Left colon (tissue), 2 donors: ENCODE measurements around the gene DCXR. TPM values are rescaled to one million over a fixed set of nuclear protein-coding genes. Genes with fewer than 3 reads are reported as not detected.

Experiments
- ATAC-seq: fragments of 200-7000 bp; cut with Tn5 transposase; one replicate; pipeline ENCODE4 v1.9.1; 2020; ENCODE audit warnings: mild to moderate bottlenecking, moderate library complexity
- DNase-seq, 2 donors: peaks; one replicate each; pipeline ENCODE4 v3.0.0-alpha.2; 2020
- intact Hi-C, 2 donors: fragments of 100-400 bp; cut with DNase I in 1 of 2; cut with micrococcal nuclease in 1 of 2; formaldehyde crosslinking; loops; one replicate each; pipeline versions ENCODE4 v1.11.2 to v1.14.0; 2022; cut with DNase I, micrococcal nuclease
- total RNA-seq, 2 donors: library from RNA; stranded (reverse); fragmentation: NEBNext Ultra II Directional; extraction: Animal tissue kit (Norgen Biotek cat#: 25700); gene quantifications; one replicate each; pipeline ENCODE4 v1.2.1, GENCODE V29; 2021
- donor health status: DM: no; HTN: no; CAD: no.
- donor health status: DM: yes; HTN: yes; CAD: no.

The DCXR gene
- total RNA-seq, 2 donors from 2014 or later: 111 to 137 TPM

GRCh38 chr17:82007228-82007494 lies 30.3 kb downstream of the DCXR start:
- DNase-seq (no peak), ATAC-seq (no peak)
- intact Hi-C loops: no loop called here

DNA sequence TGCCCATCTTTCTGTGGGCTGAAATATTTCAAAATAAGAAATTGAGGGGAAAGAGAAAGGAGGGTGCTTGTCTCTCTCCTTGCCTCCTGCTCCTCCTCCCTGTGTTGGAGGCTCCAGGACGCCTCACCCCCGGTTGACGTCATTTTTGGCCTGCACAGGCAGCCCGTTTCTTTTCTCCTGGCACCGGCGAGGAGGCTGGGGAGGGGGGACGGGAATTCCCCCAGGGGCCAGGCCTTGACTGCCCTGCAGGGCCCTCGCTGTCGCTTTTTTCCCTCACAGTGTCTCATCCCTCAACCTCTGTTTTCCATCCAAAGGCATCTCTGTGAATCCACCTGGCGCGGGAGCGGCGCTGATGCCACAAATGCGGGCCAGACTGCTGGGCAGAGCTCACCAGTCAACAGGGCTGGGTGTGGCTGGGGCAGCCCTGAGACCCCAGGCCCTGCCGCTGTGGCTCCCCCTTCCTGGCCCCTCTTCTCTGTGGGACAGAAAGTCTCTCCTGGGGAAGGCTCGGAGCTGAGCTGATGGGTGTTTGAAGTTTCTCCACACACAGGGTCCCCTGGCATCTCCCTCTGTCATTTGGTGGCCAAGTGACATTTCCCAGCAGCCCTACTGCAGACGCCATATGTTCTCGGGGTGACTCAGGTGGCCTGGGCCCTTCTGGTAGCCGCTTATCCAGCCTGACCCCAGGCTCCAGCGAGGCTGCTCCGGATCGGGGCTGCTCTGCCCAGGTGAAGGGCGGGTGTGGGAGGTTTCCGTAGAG lies 30.8 kb downstream of the DCXR start:
- no peak for ATAC-seq
- intact Hi-C loops: no loop called here
- DNase-seq: no peak

DNA sequence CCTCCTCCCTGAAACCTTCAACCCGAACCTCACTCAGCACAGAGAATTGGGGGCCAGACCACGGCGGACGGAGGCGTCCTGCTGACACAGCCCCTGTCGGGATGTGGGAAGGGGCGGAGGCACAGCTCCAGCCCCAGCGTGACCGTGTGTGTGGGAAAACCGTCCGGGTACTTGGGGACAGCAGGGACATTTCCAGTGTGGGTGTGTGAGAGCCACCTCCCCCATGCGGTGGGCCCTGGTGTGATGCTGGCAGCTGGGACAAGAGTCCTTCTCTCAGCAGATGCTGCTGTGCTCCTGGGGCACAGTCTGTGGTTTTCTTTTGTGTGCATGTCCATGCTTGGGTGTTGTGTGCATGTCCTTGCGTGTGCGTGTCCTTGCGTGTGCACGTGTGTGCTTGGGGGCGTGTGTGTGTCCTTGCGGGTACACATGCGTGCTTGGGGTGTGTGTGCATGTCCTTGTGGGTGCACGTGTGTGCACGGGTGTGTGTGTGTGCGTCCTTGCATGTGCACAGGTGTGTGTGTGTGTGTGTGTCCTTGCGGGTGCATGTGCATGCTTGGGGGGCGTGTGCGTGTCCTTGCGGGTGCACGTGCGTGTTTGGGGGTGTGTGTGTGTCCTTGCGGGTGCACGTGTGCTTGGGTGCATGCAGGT lies 31.7 kb downstream of the DCXR start:
- ATAC-seq: no peak

DNA sequence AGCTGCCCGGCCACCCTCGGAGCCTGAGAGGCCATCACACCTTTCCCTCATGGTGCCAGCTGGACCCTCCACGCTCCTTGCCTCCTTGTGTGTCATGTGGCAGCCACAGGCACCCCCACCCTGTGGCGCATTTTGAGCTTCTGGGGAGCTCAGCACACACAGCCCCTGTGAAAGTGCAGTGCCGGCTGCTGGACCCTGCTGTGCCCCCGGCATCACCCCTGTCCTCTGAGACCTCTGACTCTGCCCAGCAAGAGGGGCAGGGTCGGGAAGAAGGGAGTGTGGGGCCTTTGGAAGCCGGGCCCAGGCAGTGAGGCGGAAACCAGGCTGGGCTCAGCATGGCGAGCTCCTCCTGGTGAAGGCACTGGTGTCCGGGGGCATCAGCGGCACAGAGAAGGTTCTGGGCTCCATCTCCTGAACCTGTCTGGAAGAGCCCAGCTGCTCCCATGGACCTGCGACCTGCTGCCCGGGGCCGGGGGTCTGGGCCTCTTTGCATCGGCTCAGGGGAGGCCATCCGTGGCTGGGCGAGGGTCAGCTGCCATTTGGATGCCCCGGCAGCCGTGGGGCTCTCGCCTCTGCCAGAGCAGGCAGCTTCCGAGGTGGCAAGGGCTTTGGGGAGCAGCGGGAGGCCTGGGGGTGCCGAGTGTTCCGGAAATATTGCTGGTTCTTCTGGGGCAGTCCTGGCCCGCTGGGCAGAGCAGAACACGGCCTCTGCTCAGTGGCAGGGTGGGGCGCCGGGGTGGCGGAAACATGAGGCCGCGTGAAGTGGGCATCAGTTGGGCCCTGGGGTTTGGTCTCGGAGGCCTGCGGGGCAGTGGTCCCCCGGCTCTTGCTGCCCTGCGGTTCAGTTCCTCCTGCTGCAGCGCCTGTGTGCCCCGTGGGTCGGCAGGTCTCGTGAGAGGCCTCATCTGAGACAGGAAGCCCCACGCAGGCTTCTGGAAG lies 32.7 kb downstream of the DCXR start:
- intact Hi-C loops: no loop called here
- ATAC-seq: no peak
- no peak for DNase-seq

More for the DNA sequence above, 31.7 kb downstream of the DCXR start:
- no peak for DNase-seq
- intact Hi-C loops: no loop called here

DNA sequence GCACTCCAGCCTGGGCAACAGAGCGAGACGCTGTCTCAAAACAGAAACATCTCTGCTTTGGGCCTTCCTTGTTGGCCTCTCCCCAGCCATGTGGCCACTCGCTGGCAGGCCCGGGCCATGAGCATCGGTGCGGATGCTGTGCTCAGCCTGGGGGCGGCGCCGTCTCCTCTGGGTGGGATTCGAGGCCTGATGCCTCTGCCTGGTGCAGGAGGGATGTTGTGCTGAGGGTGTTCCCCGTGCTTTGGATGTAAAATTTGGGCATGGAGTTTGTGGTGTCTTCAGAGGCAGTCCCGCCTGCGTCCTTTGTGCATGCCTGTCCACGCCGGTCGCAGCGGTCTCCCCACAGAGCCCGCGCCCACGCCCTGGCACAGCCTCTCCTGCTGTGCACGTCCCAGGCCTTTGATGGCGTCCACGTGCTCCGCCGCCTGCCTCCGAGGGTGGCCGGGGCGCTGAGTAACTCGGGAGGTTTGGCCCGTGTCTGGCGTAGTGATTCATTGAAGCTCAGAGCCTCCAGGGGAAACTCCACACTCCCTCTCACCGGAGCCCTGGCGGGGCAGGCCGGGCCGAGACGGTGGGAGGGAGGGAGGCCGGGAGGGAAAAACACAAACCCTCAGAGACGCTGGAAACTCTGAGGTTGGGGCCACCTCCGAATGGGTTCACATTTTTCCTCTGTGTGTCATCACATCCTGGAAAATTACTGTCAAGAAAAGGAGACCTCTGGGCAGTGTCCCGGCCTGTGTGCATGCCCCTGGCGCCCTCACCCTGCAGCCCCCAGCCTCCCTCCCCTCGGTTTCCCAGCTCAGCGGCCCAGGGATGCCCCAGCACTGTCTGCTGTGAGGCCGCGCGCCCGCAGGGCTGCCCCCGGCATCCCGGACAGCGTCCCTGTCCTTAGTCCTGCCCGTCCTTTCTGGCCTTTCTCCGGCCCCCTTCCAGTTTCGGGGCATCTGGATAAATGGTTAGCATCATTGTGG lies 33.8 kb downstream of the DCXR start:
- intact Hi-C loops: no loop called here
- DNase-seq (peak in 1 of 2 donors; percentile 35), ATAC-seq (peak; percentile 11)

DNA sequence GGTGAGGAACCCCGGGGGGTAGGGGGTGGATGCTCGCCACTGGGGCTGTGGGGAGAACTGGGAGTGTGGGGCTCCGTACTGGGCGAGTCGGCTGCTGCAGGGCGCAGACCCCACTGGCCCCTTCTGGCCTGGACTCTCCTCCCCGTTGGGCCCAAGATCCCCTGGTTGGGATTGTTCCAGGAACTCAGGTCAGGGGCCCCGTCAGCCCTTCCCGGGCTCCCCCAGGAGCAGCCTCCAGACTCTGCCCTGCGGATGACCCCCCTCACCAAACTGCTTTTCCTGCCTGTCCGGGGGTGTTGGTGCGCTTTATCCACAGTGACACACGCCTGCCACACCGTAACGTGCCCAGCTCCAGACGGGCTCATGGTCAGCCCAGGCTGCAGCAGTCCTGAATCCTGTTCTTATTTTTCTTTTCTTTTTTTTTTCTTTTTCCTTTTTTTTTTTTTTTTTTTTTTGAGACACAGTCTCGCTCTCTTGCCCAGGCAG lies 35.9 kb downstream of the DCXR start:
- intact Hi-C loops: no loop called here
- no peak for DNase-seq

DNA sequence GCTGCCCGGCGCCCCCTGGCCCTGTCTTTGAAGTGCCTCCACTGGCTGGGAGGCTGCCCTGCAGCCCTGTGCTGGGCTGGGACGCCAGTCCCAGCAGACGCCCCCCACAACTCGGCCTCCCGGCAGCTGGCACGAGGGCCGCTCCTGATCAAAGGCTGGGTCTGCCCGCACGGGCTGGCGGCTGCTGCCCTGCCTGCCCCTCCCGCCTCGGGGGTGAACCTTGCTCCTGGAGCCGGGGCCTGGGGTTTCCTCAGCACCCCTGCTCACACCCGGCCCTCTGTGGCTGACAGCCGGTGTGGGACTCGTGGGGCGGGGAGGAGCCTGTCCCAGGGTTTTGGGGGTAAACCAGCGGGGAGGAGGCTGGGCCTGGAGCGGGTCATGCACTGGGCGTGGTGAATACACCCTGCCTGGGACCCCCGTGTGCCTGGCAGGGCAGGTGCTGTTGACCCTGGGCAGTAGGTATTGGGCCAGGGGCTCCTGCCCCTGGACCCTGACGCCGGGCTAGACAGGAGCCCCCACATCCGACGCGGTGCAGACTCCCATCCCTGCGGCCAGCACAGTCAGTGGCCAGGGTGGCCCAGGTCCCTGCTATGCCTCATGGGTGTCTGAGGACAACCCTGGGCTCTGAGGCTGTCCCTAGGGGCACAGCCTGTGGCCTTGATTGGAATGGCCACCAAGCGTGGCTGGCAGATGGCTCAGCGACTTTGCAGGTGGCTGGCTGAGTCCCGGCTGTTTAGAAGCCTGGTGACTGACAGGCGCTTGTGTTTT lies 36.5 kb downstream of the DCXR start:
- peak; percentile 71 for ATAC-seq
- no peak for DNase-seq
- intact Hi-C loops: no loop called here

More for the DNA sequence above, 35.9 kb downstream of the DCXR start:
- ATAC-seq: no peak

- ATAC-seq (peak; percentile 16), DNase-seq (no peak)
- intact Hi-C loops: no loop called here
Observed at GRCh38 chr17:81999976-82000802, 37.3 kb downstream of the DCXR start.

- intact Hi-C loops: no loop called here
- no peak for ATAC-seq
Observed at GRCh38 chr17:81999587-81999975, 37.9 kb downstream of the DCXR start.

GRCh38 chr17:81998691-81999438 lies 38.6 kb downstream of the DCXR start:
- DNase-seq: no peak
- no peak for ATAC-seq
- intact Hi-C loops: no loop called here

More at GRCh38 chr17:81999587-81999975, 37.9 kb downstream of the DCXR start:
- DNase-seq: no peak

- intact Hi-C loops: no loop called here
- DNase-seq (no peak), ATAC-seq (no peak)
Observed at GRCh38 chr17:81998212-81998611, 39.3 kb downstream of the DCXR start.

- ATAC-seq: no peak
- no peak for DNase-seq
- intact Hi-C loops: no loop called here
Observed at GRCh38 chr17:81996757-81997441, 40.6 kb downstream of the DCXR start.

DNA sequence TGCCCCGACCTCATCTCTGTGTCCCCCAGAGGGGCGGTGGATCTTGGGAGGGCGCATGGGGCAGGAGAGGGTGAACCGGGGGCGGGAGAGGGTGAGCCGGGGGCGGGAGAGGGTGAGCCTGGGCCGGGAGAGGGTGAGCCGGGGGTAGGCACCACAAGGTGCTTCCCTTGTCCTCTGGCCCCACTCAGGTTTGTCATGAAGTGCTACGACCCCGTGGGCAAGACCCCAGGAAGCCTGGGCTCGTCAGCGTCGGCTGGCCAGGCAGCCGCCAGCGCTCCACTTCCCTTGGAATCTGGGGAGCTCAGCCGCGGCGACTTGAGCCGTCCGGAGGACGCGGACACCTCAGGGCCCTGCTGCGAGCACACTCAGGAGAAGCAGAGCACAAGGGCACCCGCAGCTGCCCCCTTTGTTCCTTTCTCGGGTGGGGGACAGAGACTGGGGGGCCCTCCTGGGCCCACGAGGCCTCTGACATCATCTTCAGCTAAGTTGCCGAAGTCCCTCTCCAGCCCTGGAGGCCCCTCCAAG lies 41.2 kb downstream of the DCXR start:
- intact Hi-C loops: no loop called here
- no peak for ATAC-seq
- DNase-seq: no peak

DNA sequence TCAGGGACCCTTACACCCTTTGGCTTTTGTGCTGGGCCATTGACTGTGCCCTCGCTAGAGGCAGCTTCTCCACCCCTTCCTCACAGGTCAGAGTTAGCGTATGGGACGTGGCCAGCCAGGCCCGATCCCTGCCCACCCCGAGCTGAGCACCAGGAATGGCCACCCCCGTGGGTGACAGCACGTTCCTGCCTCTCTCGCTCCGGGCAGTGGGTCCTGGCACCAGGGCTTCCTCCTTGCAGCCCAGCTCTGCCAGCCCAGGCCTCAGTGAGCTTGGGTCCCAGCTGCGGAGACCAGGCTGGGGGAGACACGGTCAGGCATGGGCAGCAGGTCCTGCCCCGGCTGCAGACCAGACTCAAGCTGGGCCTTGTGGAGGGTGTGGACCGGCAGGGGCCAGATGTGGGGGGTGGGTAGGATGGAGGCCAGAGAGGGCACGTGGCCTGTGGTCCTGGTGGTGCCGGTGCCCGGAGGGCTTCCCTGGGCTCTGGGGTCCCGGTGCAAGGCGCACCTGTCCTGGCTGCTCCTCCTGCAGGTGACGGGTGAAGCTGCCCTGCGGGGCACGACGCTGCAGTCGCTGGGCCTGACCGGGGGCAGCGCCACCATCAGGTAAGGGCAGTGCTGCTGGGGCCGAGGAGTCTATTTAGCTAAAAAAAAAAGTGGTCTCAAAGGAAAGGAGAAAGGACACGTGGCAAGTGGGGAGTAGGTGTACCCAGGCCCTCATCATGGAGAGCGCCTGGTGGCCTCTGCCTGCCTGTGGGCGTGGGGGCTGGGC lies 41.9 kb downstream of the DCXR start:
- intact Hi-C loops: no loop called here
- ATAC-seq (no peak), DNase-seq (no peak)
